Right atrium auricular region (tissue), 2 donors: ENCODE results near the gene MAP2K5. TPM values are rescaled to one million over a fixed set of nuclear protein-coding genes. Genes with fewer than 3 reads are reported as not detected.

Experiments
- DNase-seq: peaks from one replicate; pipeline ENCODE4 v3.0.0-alpha.2; 2019; ENCODE audit warnings: low spot score
- H3K27ac ChIP-seq, 2 donors: fragments of 200-600 bp; sonication (generic); 1 replicate in 1 of 2; 2 replicates in 1 of 2; pipeline ENCODE4 v1.5.1; 2016 to 2019
- H3K27me3 ChIP-seq, 2 donors: fragments of 200-600 bp; sonication (generic); one replicate each; pipeline versions ENCODE4 v1.5.1 to v1.6.0; 2017 to 2019
- H3K36me3 ChIP-seq: fragments of 200-600 bp; sonication (generic); one replicate; pipeline ENCODE4 v1.5.1; 2016
- H3K4me1 ChIP-seq, 2 donors: fragments of 200-600 bp; sonication (generic); one replicate each; pipeline versions ENCODE4 v1.5.1 to v1.6.0; 2017 to 2019
- H3K4me3 ChIP-seq, 2 donors: fragments of 200-600 bp; sonication (generic); 1 replicate in 1 of 2; 2 replicates in 1 of 2; pipeline ENCODE4 v1.5.1; 2017 to 2019; ENCODE audit warnings: mild to moderate bottlenecking in 1 of 2, moderate library complexity in 1 of 2
- H3K9me3 ChIP-seq, 2 donors: fragments of 200-600 bp; sonication (generic); one replicate each; pipeline ENCODE4 v1.5.1; 2019
- CTCF ChIP-seq, 2 donors: fragments of 200-600 bp; sonication (generic); IDR thresholded peaks; one replicate each; pipeline ENCODE4 v1.5.1; 2019; ENCODE audit warnings: antibody characterized with exemption in 2 of 2
- total RNA-seq, 2 donors: library from RNA; depleted of rRNA; stranded (reverse); fragments of >200 nt; gene quantifications; one replicate each; pipeline ENCODE4 v1.1.0, GENCODE V29; 2016

MAP2K5 gene
- total RNA-seq, 2 donors from 2014 or later: 5.8 to 6.7 TPM

- DNase-seq: no peak
- H3K4me3 ChIP-seq: no peak overlapping the region
- no peaks in the 10 kb centered on the region for H3K27me3 ChIP-seq
- no peak overlapping the region for H3K27ac ChIP-seq
- no peaks in the 10 kb centered on the region for H3K36me3 ChIP-seq
- no peak for TF ChIP-seq CTCF (IDR thresholded peaks at IDR 0.05)
- no peaks in the 10 kb centered on the region for H3K4me1 ChIP-seq
- no peaks in the 10 kb centered on the region for H3K9me3 ChIP-seq
These were observed 216.3 kb downstream of the MAP2K5 start for GRCh38 chr15:67758619-67759300.

GRCh38 chr15:67760901-67761300 is 218.4 kb downstream of the MAP2K5 start:
- no peaks in the 10 kb centered on the region for H3K27me3 ChIP-seq
- DNase-seq: no peak
- H3K36me3 ChIP-seq: no peaks in the 10 kb centered on the region
- no peaks in the 10 kb centered on the region for H3K9me3 ChIP-seq
- H3K4me1 ChIP-seq: no peaks in the 10 kb centered on the region
- H3K4me3 ChIP-seq: no peak overlapping the region
- no peak overlapping the region for H3K27ac ChIP-seq
- no peak for TF ChIP-seq CTCF (IDR thresholded peaks at IDR 0.05)

DNA sequence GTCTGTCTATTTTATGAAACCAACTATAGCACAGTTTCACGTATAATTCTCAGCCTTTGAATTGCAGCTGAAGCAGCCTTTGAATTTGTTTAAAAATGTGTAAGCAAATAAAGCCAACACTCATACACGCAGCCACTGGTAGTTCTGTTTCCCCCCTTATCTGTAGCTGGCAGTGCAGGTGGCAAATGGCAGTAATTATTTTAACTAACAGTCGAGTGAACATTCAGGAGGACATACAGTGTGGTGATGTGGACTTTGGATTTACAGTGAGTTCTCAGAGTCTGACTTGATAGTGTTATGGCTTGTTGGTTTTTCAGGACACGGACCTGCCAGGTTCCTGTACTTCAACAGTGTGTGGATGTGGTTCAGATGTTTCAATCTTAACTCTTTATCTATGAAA is 218.8 kb downstream of the MAP2K5 start:
- Histone ChIP-seq H3K27ac (no peak overlapping the region), H3K9me3 (no peaks in the 10 kb centered on the region), H3K36me3 (no peaks in the 10 kb centered on the region), H3K4me3 (no peak overlapping the region), H3K27me3 (no peaks in the 10 kb centered on the region), H3K4me1 (no peaks in the 10 kb centered on the region)
- TF ChIP-seq CTCF (IDR thresholded peaks at IDR 0.05): no peak
- no peak for DNase-seq

DNA sequence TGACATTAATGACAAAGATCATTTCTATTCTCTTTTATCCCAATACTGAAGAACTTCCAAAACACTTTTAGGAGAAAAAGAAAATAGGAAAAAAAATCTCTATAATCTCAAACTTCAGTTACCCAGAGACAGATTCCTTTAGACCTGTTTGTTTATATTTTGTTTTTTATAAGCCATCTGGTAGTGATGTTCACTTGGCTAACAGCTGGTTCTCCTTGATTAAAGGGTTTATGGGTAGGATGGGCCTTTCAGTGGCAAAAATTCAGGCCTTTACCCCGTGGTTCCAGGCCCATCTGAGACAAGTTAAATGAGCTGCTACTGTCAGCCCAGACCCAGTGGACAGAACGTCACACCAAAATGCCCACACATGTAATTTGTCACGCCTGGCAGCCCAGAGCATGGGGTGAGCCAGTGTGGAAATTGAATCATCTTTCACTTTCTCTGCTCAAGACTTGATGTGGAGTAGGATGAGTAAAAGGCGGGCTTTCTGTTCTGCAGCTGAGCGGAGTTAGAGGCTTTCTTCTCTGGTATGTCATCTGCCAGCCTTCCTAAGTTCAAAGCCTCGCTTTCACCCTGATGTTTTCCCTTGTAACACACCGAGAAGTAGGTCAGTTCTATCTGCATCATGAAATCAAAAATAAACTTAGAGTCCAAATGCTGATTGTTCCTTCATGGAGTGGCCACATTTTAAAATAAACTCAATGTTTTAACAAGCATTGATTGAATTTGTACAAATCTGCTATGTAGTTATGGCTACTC is 220.3 kb downstream of the MAP2K5 start:
- Histone ChIP-seq H3K4me3 (no peak overlapping the region), H3K4me1 (no peaks in the 10 kb centered on the region), H3K27me3 (no peaks in the 10 kb centered on the region), H3K27ac (no peak overlapping the region), H3K9me3 (no peaks in the 10 kb centered on the region), H3K36me3 (no peaks in the 10 kb centered on the region)
- no peak for DNase-seq
- TF ChIP-seq CTCF (IDR thresholded peaks at IDR 0.05): no peak

GRCh38 chr15:67765701-67766100 is 223.2 kb downstream of the MAP2K5 start:
- no peak for DNase-seq
- H3K36me3 ChIP-seq: no peaks in the 10 kb centered on the region
- no peaks in the 10 kb centered on the region for H3K4me1 ChIP-seq
- H3K27me3 ChIP-seq: no peaks in the 10 kb centered on the region
- H3K9me3 ChIP-seq: no peaks in the 10 kb centered on the region
- no peak overlapping the region for H3K4me3 ChIP-seq
- H3K27ac ChIP-seq: no peak overlapping the region
- no peak for TF ChIP-seq CTCF (IDR thresholded peaks at IDR 0.05)
